ENCODE measurements around the gene SMAD3.

DNA sequence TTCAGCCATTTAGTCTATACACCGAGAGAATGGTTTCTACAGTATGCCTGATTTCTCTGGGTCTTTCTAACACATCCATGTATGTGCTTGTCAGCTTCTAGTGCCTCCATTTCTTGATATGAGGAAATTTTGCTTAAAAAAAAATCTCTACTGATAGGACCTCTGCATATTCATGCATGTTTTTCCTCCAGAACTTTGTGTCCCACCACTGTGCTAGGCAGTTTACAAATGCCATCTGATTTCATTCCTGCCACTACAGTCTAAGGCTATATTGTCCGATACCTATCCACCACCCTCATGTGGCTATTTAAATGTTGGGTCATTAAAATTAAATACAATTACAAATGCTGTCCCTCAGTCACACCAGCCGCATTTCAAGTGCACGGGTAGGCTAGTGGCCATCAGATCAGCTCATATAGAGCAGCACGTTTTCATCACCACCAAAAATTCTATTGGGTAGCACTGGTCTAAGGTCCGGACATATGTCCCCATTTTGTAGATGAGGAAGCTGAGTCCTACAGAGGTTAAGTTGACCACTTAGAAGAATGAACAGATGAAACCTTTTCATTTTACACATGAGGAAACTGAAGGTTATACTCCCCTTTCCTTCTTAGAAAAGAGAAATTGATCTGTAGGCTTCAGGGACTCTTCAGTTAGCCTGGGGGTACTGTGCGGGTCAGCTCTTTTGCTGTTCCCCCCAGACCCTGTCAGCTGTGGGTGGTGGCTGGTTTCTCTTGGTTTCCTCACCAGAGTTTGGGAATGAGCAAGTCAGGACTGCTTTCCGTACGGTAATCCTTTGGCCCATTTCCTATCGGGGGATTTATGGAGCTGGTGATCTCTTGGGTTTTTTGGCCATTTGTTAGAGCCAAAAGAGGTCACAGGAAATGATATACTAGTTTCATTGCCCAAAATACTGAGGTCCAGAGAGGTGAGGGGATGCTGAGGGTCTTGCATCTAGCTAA, 56.5 kb downstream of the SMAD3 start:
- TF ChIP-seq, protein P1, sequence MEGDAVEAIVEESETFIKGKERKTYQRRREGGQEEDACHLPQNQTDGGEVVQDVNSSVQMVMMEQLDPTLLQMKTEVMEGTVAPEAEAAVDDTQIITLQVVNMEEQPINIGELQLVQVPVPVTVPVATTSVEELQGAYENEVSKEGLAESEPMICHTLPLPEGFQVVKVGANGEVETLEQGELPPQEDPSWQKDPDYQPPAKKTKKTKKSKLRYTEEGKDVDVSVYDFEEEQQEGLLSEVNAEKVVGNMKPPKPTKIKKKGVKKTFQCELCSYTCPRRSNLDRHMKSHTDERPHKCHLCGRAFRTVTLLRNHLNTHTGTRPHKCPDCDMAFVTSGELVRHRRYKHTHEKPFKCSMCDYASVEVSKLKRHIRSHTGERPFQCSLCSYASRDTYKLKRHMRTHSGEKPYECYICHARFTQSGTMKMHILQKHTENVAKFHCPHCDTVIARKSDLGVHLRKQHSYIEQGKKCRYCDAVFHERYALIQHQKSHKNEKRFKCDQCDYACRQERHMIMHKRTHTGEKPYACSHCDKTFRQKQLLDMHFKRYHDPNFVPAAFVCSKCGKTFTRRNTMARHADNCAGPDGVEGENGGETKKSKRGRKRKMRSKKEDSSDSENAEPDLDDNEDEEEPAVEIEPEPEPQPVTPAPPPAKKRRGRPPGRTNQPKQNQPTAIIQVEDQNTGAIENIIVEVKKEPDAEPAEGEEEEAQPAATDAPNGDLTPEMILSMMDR (conservative IDR thresholded peaks at IDR 0.05; ENCODE audit: low read length): no peak
- no peak for TF ChIP-seq EZH2phosphoT487 (IDR thresholded peaks at IDR 0.05; ENCODE audit: borderline replicate concordance, low read depth, low read length)
